Esophagus muscularis mucosa (tissue), 4 donors: ENCODE measurements around the gene PLA2G2A.
"Not testable (repeated sequence)": the region's sequence is repeated elsewhere in the genome, so short reads cannot be mapped to it uniquely, and the experiment has no call there.

ENCODE experiments used
- CTCF ChIP-seq, 3 experiments: fragments of 200-600 bp in 2 of 3; fragments of 450-650 bp in 1 of 3; sonication (generic) in 2 of 3; IDR thresholded peaks; one replicate each; pipeline ENCODE4 v1.5.1; 2017 to 2019; ENCODE audit warnings: antibody characterized with exemption in 3 of 3, mild to moderate bottlenecking in 2 of 3, moderate library complexity in 1 of 3
- EP300 ChIP-seq: sonication (generic); formaldehyde crosslinking; IDR thresholded peaks from one replicate; pipeline ENCODE4 v1.6.1; 2017; ENCODE audit warnings: antibody characterized with exemption
- POLR2A ChIP-seq: fragments of 450-650 bp; IDR thresholded peaks from one replicate; pipeline ENCODE4 v1.6.1; 2017; ENCODE audit warnings: antibody characterized with exemption, moderate library complexity, mild to moderate bottlenecking, low read depth
- POLR2AphosphoS5 ChIP-seq, 2 donors: sonication (generic); formaldehyde crosslinking; IDR thresholded peaks; one replicate each; pipeline ENCODE4 v1.6.1; 2017; ENCODE audit warnings: antibody characterized with exemption in 2 of 2

- not testable (repeated sequence) for TF ChIP-seq CTCF (IDR thresholded peaks at IDR 0.05); POLR2AphosphoS5 (IDR thresholded peaks at IDR 0.05); POLR2A; EP300
These were observed 52.3 kb downstream of the PLA2G2A start for GRCh38 chr1:19927130-19927421.
